Right cardiac atrium (tissue), 5 donors: ENCODE results near the gene SIGLEC1. TPM values are rescaled to one million over a fixed set of nuclear protein-coding genes. Genes with fewer than 3 reads are reported as not detected.
A peak's percentile ranks its signal among the peaks of the same experiment; 100 is the strongest.

Source experiments
- ATAC-seq, 2 donors: fragments of 200-7000 bp; cut with Tn5 transposase; one replicate each; pipeline versions ENCODE4 v1.8.0 to v1.9.1; 2020; ENCODE audit warnings: moderate library complexity in 2 of 2, mild to moderate bottlenecking in 1 of 2
- DNase-seq, 3 donors: peaks; one replicate each; pipeline ENCODE4 v3.0.0-alpha.2; 2020
- H3K27ac ChIP-seq: one replicate; pipeline ENCODE4 v1.5.1; 2013; ENCODE audit warnings: mild to moderate bottlenecking, low read length, control low read depth, moderate library complexity
- H3K27me3 ChIP-seq: one replicate; pipeline ENCODE4 v1.6.1; 2013; ENCODE audit not compliant: control insufficient read depth, insufficient read depth
- H3K4me1 ChIP-seq: one replicate; pipeline ENCODE4 v1.6.1; 2013; ENCODE audit warnings: low read length; ENCODE audit not compliant: control insufficient read depth, insufficient read depth
- H3K4me3 ChIP-seq: one replicate; pipeline ENCODE4 v1.5.1; 2013; ENCODE audit warnings: low read length, control low read depth
- H3K9me3 ChIP-seq: one replicate; pipeline ENCODE4 v1.6.1; 2013; ENCODE audit warnings: low read length; ENCODE audit not compliant: control insufficient read depth
- WGBS: extraction: QIAGEN DNeasy Blood & Tissue Kit; methylation state at CpG from one replicate; pipeline ENCODE4 v1.1.7; 2013; 5-methylcytosine and 5-hydroxymethylcytosine counted together
- intact Hi-C, 4 donors: fragments of 100-400 bp; cut with DNase I; formaldehyde crosslinking; loops; one replicate each; pipeline versions ENCODE4 v1.11.0 to v1.14.0; 2022 to 2023
- polyA plus RNA-seq: library from polyadenylated mRNA; stranded (reverse); fragments of 200-250 nt; gene quantifications from one replicate; pipeline ENCODE4 v1.2.3, GENCODE V29; 2013
- total RNA-seq, 4 donors: library from RNA; stranded (reverse); fragmentation: NEBNext Ultra II Directional; extraction: Animal tissue kit (Norgen Biotek cat#: 25700); gene quantifications; one replicate each; pipeline ENCODE4 v1.2.1, GENCODE V29; 2021
- donor health status: healthy with polysubstance abuse.
- donor health status: DM: no; HTN: yes; CAD: no.
- donor health status: DM: no; HTN: no; CAD: no.
- donor health status: DM: no; HTN: yes; CAD: no; lungs with severe emphysema.
- donor health status: DM: yes; HTN: yes; CAD: no.

The SIGLEC1 gene
- total and polyA plus RNA-seq, 5 donors, result 4.2 to 12.3 (median 8.5) TPM

DNA sequence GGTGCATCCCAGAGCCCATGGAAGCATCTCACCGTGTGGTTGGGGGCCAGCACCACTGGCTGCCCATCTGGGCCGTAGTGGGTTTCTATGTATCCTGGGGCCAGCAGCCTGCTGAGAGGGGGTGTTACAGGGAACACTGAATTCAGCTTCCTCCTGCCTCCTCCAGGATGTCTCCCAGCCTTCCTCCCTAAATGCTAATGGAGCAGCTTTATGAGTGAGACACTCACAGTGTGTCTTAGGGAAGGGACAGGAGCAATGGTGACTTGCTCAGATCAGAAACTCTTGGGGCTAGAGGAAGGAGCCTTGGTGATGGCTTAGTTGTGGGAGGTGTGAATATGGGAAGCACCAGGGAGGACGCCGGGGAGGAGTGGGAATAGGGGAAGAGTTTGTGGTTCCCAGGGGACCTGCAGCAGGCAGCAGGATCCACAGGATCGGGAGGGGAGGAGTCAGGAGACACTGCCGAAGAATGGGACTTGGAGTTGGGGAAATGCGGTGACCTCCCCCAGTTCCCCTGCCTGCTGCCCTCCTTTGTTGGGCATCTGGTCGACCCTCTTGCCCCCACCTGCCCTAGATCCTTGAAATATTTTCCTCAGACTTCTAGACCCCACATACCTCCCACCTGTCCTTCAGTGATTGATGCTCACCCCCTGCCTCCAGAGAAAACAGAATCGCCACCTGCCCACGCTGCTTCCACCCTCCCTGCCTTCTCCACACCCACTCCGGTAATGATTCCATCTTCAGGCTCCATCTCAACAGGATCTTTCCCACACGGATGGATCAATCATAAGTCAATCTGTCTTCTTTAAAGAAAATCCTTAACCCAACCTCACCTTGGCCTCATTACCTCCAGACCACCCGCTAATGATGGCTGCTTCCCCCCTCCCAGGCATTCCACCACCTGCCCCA, 37.2 kb downstream of the SIGLEC1 start:
- Histone ChIP-seq H3K27ac (no peak overlapping the region), H3K4me3 (no peak overlapping the region), H3K4me1 (no peaks in the 10 kb centered on the region), H3K27me3 (no peaks in the 10 kb centered on the region), H3K9me3 (no peaks in the 10 kb centered on the region)
- ATAC-seq (no peak), DNase-seq (peak in 1 of 3 donors; percentile 30)
- WGBS, result 58% methylated on average over 13 of the region's 13 CpGs
- intact Hi-C loops, result loop anchor here (5.0 to 10.0 kb wide), 4 partner anchors 37 to 410 kb away; partner anchors contain the start of genes ADISSP (in 2 of the 4) and SIGLEC1 (in 2 of the 4)

DNA sequence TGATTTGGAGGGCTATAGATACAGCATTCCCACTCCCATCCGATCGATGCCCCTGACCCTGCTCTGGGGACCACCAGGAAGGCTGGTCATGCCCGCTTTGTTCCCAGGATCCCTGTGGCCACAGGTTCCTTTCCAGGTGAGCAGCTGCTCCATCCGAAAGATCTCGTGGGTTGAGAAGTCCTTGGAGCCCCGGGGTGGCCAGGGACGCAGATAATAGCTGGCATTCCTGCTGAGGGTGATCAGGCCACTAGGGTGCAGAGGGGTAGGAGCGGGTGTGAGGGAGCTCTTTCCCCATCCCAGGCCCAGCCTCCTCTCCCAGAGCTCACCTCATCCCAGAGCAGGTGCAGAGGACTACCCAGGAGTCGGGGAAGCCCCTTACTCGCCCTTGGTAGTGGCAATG, 38.0 kb downstream of the SIGLEC1 start:
- H3K27ac ChIP-seq, result no peak overlapping the region
- ATAC-seq (no peak), DNase-seq (peak in 1 of 3 donors; percentile 36)
- intact Hi-C loops, result loop anchor here in 2 of 4 donors (10.0 kb wide), 2 partner anchors 90 to 410 kb away; partner anchors contain the start of gene ADISSP (in 1 of the 2)
- no peaks in the 10 kb centered on the region for H3K9me3 ChIP-seq
- H3K27me3 ChIP-seq, result no peaks in the 10 kb centered on the region
- H3K4me3 ChIP-seq, result no peak overlapping the region
- 71% methylated on average over 10 of the region's 10 CpGs for WGBS
- no peaks in the 10 kb centered on the region for H3K4me1 ChIP-seq

DNA sequence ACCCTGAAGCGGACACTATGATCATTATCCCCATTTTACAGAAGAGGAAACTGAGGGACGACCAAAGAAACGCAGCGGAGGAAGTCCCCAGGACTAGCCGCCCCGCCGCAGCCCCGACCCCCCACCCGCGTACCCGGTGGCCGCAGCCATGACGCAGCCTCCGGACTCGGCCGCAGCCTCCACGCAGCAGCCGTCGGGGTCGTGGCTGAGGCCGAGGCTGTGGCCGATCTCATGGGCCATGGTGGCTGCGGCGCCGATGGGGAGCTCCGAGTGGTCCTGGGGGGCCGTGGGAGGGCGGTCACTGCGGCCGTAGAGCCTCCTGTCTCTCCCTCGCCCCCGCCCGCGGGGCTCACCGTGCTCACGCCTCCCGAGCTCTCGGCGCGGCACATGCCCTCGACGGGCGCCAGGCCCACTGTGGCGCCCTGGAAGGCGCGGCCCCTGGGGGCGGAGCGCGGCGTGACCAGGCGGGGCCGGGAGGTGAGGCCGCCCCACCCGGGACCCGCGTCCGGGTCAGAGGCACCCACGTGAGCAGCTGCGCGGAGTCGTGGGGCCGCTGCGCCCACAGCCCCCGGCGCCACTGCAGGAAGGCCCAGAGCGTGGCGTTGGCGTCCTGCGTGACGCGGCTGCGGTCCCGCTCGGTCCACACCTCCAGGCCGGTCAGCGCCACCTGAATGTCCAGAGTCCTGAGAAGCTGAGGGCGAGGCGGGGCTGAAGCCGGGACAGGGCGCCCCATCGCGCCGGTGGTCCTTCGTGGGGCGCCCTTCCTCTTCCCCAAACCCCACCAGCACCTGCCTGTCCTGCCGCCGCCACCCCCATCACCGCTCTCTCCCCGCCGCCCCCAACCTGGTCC, 39.0 kb downstream of the SIGLEC1 start:
- no peak overlapping the region for H3K27ac ChIP-seq
- WGBS, result 53% methylated on average over 90 of the region's 90 CpGs
- intact Hi-C loops, result loop anchor here in 2 of 4 donors (10.0 kb wide), 2 partner anchors 91 to 411 kb away; partner anchors contain the start of gene ADISSP (in 1 of the 2)
- peak in 1 of 3 donors; percentile 50 for DNase-seq
- no peak for ATAC-seq
- no peak overlapping the region for H3K4me3 ChIP-seq
- no peaks in the 10 kb centered on the region for H3K27me3 ChIP-seq
- no peaks in the 10 kb centered on the region for H3K4me1 ChIP-seq
- H3K9me3 ChIP-seq, result no peaks in the 10 kb centered on the region

DNA sequence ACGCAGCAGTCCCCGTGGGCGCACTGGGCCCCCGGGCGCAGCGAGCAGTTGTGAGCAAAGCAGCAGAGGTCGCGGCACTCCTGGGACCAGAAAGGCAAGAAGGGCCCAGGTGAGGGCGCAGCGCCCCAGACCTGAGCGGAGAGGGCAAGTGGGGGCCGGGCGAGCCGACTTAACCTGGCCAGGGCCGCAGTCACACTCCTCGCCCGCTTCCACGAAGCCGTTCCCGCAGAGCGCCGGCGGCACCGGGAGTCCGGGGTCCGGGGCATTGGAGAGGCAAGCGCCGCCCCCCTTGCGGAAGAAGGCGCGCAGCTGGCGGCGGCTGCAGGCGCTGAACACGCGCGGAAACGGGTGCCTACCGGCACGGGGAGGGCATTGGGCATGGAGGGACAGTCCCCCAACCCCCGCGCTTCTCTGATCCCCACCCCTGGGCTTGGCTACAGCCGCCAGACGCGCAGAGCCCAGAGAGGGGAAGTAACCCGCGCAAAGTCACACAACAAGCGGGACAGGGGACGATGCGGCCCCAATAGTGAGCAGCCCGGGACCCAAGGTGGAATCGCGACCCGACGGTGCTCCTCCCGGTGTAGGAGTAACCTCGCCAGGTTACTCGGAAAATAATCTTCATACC, 39.7 kb downstream of the SIGLEC1 start:
- ATAC-seq, result no peak
- Histone ChIP-seq H3K9me3 (no peaks in the 10 kb centered on the region), H3K4me3 (no peak overlapping the region), H3K27me3 (no peaks in the 10 kb centered on the region), H3K4me1 (no peaks in the 10 kb centered on the region), H3K27ac (no peak overlapping the region)
- DNase-seq, result peak in 2 of 3 donors; percentile 51 to 62
- 34% methylated on average over 58 of the region's 58 CpGs for WGBS
- intact Hi-C loops, result loop anchor here in 2 of 4 donors (10.0 kb wide), 2 partner anchors 92 to 412 kb away; partner anchors contain the start of gene ADISSP (in 1 of the 2)

DNA sequence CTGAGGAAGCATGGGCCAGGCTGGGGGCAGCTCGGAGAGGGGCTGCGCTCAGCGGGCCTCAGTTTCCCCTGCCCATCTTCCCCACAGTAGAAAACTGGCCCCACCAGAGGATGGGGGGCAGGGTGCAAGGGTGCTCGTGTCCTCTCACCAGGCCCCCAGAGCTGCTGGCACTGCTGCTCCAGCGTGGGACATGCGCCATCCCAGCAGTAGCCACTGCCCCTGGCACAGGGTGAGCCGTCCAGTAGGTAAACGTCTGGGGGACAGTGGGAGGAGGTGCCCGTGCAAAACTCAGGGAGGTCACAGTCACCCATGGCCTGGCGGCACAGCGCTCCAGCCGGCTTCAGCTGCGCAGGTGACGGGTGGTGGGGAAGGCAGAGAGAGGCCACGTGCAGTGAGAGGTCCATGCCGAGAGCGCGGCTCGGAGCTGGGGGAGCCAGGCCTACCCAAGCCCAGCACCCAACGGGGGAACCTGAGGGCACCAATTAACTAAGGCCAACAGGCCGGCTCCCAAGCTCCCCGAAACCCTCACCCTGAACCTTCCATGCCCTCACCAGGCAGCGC, 40.3 kb downstream of the SIGLEC1 start:
- intact Hi-C loops, result loop anchor here in 2 of 4 donors (10.0 kb wide), 2 partner anchors 93 to 413 kb away; partner anchors contain the start of gene ADISSP (in 1 of the 2)
- H3K4me3 ChIP-seq, result no peak overlapping the region
- WGBS, result 62% methylated on average over 23 of the region's 23 CpGs
- H3K27ac ChIP-seq, result no peak overlapping the region
- no peaks in the 10 kb centered on the region for H3K27me3 ChIP-seq
- no peaks in the 10 kb centered on the region for H3K4me1 ChIP-seq
- H3K9me3 ChIP-seq, result no peaks in the 10 kb centered on the region
- peak in 1 of 3 donors; percentile 40 for DNase-seq
- ATAC-seq, result no peak

DNA sequence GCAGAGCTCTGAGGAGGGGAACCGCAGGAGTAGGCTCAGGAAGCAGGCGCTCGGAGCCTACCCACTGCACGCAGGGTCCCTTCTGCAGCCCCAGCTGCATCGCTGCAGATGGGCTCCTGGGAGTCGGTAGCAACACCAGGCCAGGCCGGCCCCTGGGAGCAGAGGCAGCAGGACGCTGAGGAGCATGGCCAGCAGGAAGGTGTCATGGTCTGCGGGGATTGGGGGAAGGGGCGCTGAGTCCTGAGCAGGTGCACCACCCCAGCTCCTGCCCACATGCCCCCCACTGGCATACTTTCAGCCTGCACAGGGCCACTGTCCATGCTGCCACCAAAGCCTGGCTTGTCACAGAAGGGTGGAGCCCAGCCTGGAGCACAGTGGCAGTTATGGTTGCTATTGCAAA, 41.5 kb downstream of the SIGLEC1 start:
- peak in 1 of 3 donors; percentile 23 for DNase-seq
- H3K27ac ChIP-seq, result no peak overlapping the region
- no peak for ATAC-seq
- intact Hi-C loops, result loop anchor here in 2 of 4 donors (10.0 kb wide), 2 partner anchors 94 to 414 kb away; partner anchors contain the start of gene ADISSP (in 1 of the 2)
- no peaks in the 10 kb centered on the region for H3K9me3 ChIP-seq
- no peak overlapping the region for H3K4me3 ChIP-seq
- H3K4me1 ChIP-seq, result no peaks in the 10 kb centered on the region
- WGBS, result 78% methylated on average over 10 of the region's 10 CpGs
- no peaks in the 10 kb centered on the region for H3K27me3 ChIP-seq

DNA sequence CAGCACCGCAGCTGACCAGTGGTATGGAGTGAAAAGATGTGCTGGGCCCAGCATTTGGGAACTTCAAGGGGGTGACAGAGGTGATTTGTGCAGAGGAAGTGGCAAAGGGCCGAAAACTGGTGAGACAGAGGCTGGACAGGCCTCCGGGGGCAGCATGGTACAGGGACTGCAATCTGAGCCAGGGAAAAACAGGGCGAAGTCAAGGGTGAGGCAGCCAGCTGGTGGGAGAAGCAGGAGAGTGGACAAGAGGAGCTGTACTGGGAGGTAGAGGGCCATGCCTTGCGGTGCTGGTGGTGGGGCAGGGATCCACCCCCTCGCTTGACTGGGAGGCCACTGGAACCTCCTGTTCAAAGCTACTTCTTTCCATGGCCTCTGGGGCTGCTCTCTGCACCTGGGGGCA, 41.9 kb downstream of the SIGLEC1 start:
- H3K4me1 ChIP-seq, result no peaks in the 10 kb centered on the region
- DNase-seq (peak in 1 of 3 donors; percentile 33), ATAC-seq (peak in 1 of 2 donors; percentile 4)
- H3K27ac ChIP-seq, result no peak overlapping the region
- intact Hi-C loops, result loop anchor here in 2 of 4 donors (10.0 kb wide), 2 partner anchors 94 to 414 kb away; partner anchors contain the start of gene ADISSP (in 1 of the 2)
- 53% methylated on average over 6 of the region's 6 CpGs for WGBS
- H3K27me3 ChIP-seq, result no peaks in the 10 kb centered on the region
- H3K9me3 ChIP-seq, result no peaks in the 10 kb centered on the region
- H3K4me3 ChIP-seq, result no peak overlapping the region

DNA sequence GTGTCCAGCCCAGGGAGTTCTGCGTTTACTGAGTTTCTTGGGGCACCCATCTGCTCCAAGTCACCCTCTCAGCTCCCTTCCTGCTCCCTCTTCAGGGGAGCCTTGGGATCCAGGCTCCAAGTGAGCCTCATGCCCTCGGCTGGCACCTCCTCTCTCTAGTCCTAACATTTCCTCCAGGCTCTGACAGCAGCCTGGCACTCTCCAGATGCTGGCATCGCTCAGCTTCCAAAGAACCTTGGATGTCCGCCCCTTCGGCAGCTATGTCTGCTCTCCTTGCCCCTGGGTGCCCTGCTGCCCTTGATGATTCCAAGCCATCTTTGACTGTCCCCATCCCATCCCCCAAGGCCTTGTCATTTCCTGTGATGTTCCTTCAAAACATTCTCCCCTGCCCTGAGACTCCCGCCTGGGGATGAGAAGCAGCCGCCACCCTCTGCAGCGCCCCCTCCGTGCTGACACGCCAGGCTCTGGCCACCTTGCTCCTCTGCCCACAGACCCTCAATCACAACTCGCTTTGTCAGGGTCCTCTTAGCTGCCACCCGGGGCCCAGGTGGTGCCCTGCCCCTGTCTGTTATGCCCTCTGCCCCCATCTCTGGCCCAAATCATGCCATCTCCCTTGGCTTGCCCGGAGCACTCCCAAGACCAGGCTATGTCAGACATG, 42.6 kb downstream of the SIGLEC1 start:
- intact Hi-C loops, result loop anchor here in 2 of 4 donors (10.0 kb wide), 2 partner anchors 95 to 415 kb away; partner anchors contain the start of gene ADISSP (in 1 of the 2)

DNA sequence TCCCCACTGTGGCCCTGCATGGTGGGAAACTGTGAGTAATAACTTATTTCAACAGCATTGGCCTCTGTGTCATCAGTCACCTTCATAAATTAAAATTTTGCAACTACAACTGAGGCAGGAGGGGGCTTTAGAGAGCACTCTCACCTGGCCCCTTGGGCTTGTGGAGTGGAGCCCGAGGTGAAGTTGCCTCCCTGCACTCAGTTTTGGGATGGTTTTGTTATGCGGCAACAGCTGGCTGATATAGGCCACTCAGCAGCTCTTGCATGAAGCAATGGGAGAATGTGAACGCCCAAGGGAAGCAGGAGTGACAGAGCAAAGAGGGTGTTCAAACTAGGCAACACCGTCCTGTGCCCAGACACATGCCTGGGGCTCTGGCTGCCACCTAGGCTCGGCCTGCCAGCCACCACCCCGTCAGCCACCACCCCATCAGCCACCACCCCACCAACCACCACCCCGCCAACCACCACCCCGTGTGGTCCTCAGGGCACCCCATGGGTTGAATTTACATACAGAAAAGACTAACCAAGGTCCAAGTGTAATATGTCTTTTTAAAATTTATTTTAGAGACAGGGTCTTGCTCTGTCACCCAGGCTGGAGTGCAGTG, 44.9 kb downstream of the SIGLEC1 start:
- intact Hi-C loops, result no loop called here
- WGBS, result 87% methylated on average over 8 of the region's 8 CpGs
- peak in 1 of 3 donors; percentile 40 for DNase-seq
- no peaks in the 10 kb centered on the region for H3K4me1 ChIP-seq
- no peaks in the 10 kb centered on the region for H3K9me3 ChIP-seq
- no peak for ATAC-seq
- H3K27ac ChIP-seq, result no peak overlapping the region
- no peak overlapping the region for H3K4me3 ChIP-seq
- H3K27me3 ChIP-seq, result no peaks in the 10 kb centered on the region

More for the DNA sequence above, 42.6 kb downstream of the SIGLEC1 start:
- DNase-seq (no peak), ATAC-seq (no peak)
- Histone ChIP-seq H3K4me1 (no peaks in the 10 kb centered on the region), H3K27ac (no peak overlapping the region), H3K27me3 (no peaks in the 10 kb centered on the region), H3K9me3 (no peaks in the 10 kb centered on the region), H3K4me3 (no peak overlapping the region)
- 82% methylated on average over 13 of the region's 13 CpGs for WGBS
